Measurements from ENCODE around the gene SP3. TPM values are rescaled to one million over a fixed set of nuclear protein-coding genes. Genes with fewer than 3 reads are reported as not detected.

The SP3 gene
- polyA plus RNA-seq, 1 experiment = 71.8 TPM

- Histone ChIP-seq H3K4me3 (ENCODE audit: low read depth, low read length) (no peak overlapping the region), H3K27me3 (ENCODE audit: control insufficient read depth, insufficient read depth, low read length) (no peaks in the 10 kb centered on the region), H3K9me3 (ENCODE audit: control insufficient read depth, insufficient read depth, low read length) (no peaks in the 10 kb centered on the region), H3K27ac (ENCODE audit: low read depth, low read length) (no peak overlapping the region)
- no peak for DNase-seq (ENCODE audit: low read depth, low spot score)
- ChIA-PET POLR2A (no interaction called here), CTCF (no interaction called here)
- no peak for TF ChIP-seq CTCF (IDR thresholded peaks at IDR 0.05; ENCODE audit: low read depth, low read length)
Observed at GRCh38 chr2:173938700-173939384, 26.3 kb downstream of the SP3 start.

- no peak overlapping the region for H3K4me3 ChIP-seq (ENCODE audit: low read depth, low read length)
- ChIA-PET POLR2A (no interaction called here), CTCF (no interaction called here)
- DNase-seq (ENCODE audit: low read depth, low spot score) = no peak
- no peak for TF ChIP-seq CTCF (IDR thresholded peaks at IDR 0.05; ENCODE audit: low read depth, low read length)
- H3K9me3 ChIP-seq (ENCODE audit: control insufficient read depth, insufficient read depth, low read length) = no peaks in the 10 kb centered on the region
- H3K27me3 ChIP-seq (ENCODE audit: control insufficient read depth, insufficient read depth, low read length) = no peaks in the 10 kb centered on the region
- H3K27ac ChIP-seq (ENCODE audit: low read depth, low read length) = no peak overlapping the region
Observed at GRCh38 chr2:173935305-173935704, 29.9 kb downstream of the SP3 start.

- Histone ChIP-seq H3K27ac (ENCODE audit: low read depth, low read length) (no peak overlapping the region), H3K4me3 (ENCODE audit: low read depth, low read length) (no peak overlapping the region), H3K9me3 (ENCODE audit: control insufficient read depth, insufficient read depth, low read length) (no peaks in the 10 kb centered on the region), H3K27me3 (ENCODE audit: control insufficient read depth, insufficient read depth, low read length) (no peaks in the 10 kb centered on the region)
- no peak for TF ChIP-seq CTCF (IDR thresholded peaks at IDR 0.05; ENCODE audit: low read depth, low read length)
- POLR2A ChIA-PET = no interaction called here
- no peak for DNase-seq (ENCODE audit: low read depth, low spot score)
- CTCF ChIA-PET = no interaction called here
Observed at GRCh38 chr2:173934895-173935294, 30.3 kb downstream of the SP3 start.

GRCh38 chr2:173931751-173932150 is 33.4 kb downstream of the SP3 start:
- CTCF ChIA-PET = no interaction called here
- no peak overlapping the region for H3K27ac ChIP-seq (ENCODE audit: low read depth, low read length)
- H3K9me3 ChIP-seq (ENCODE audit: control insufficient read depth, insufficient read depth, low read length) = no peaks in the 10 kb centered on the region
- no peak overlapping the region for H3K4me3 ChIP-seq (ENCODE audit: low read depth, low read length)
- POLR2A ChIA-PET = no interaction called here
- no peak for DNase-seq (ENCODE audit: low read depth, low spot score)
- no peak for TF ChIP-seq CTCF (IDR thresholded peaks at IDR 0.05; ENCODE audit: low read depth, low read length)
- no peaks in the 10 kb centered on the region for H3K27me3 ChIP-seq (ENCODE audit: control insufficient read depth, insufficient read depth, low read length)

- Histone ChIP-seq H3K27ac (ENCODE audit: low read depth, low read length) (no peak overlapping the region), H3K4me3 (ENCODE audit: low read depth, low read length) (no peak overlapping the region), H3K9me3 (ENCODE audit: control insufficient read depth, insufficient read depth, low read length) (no peaks in the 10 kb centered on the region), H3K27me3 (ENCODE audit: control insufficient read depth, insufficient read depth, low read length) (no peaks in the 10 kb centered on the region)
- POLR2A ChIA-PET = no interaction called here
- TF ChIP-seq CTCF (IDR thresholded peaks at IDR 0.05; ENCODE audit: low read depth, low read length) = no peak
- CTCF ChIA-PET = no interaction called here
- no peak for DNase-seq (ENCODE audit: low read depth, low spot score)
Observed at GRCh38 chr2:173929441-173929840, 35.7 kb downstream of the SP3 start.
